HL-60 (cell line): ENCODE measurements around the gene KLC3.
"Not testable (repeated sequence)": the region's sequence is repeated elsewhere in the genome, so short reads cannot be mapped to it uniquely, and the experiment has no call there.

Experiments used
- DNase-seq, 2 experiments: peaks; one replicate each; pipeline ENCODE4 v3.0.0-alpha.2; 2010 to 2020; ENCODE audit warnings: low read depth in 1 of 2, low spot score in 1 of 2
- H3K27ac ChIP-seq: fragments of 250-450 bp; sonication (Bioruptor Pico); replicated peaks from 2 replicates; pipeline ENCODE4 v1.5.1; 2020; ENCODE audit warnings: mild to moderate bottlenecking, moderate library complexity
- H3K27me3 ChIP-seq: fragments of 250-450 bp; sonication (Bioruptor Pico); 2 replicates; pipeline ENCODE4 v1.5.1; 2021; ENCODE audit warnings: mild to moderate bottlenecking, moderate library complexity; ENCODE audit not compliant: insufficient read depth, poor library complexity, severe bottlenecking
- H3K4me3 ChIP-seq: replicated peaks from 2 replicates; pipeline ENCODE4 v1.5.1; 2011; ENCODE audit warnings: mild to moderate bottlenecking, control low read depth, low read length; ENCODE audit not compliant: insufficient read depth
- CTCF ChIP-seq: IDR thresholded peaks from one replicate; pipeline ENCODE4 v1.5.1; 2011; ENCODE audit warnings: low read length, control low read depth, inconsistent platforms; ENCODE audit not compliant: insufficient read depth
- GABPA ChIP-seq: IDR thresholded peaks from 2 replicates; pipeline ENCODE4 v1.6.1; 2012; ENCODE audit warnings: low read depth
- POLR2AphosphoS5 ChIP-seq: IDR thresholded peaks from 2 replicates; pipeline ENCODE4 v1.6.1; 2012; ENCODE audit warnings: low read depth
- REST ChIP-seq: IDR thresholded peaks from 2 replicates; pipeline ENCODE4 v1.6.1; 2012; ENCODE audit warnings: low read depth; ENCODE audit not compliant: insufficient replicate concordance
- SPI1 ChIP-seq: IDR thresholded peaks from 2 replicates; pipeline ENCODE4 v1.6.1; 2012; ENCODE audit warnings: low read depth, mild to moderate bottlenecking, borderline replicate concordance

Gene KLC3

GRCh38 chr19:45331411-45331810 lies 9.1 kb upstream of the KLC3 start:
- TF ChIP-seq REST: no peak
- no peak for TF ChIP-seq POLR2AphosphoS5
- TF ChIP-seq CTCF: no peak
- TF ChIP-seq SPI1: no peak
- no peak for TF ChIP-seq GABPA
- no peak overlapping the region for H3K4me3 ChIP-seq
- no peak overlapping the region for H3K27ac ChIP-seq
- no peak for DNase-seq
- no peaks in the 10 kb centered on the region for H3K27me3 ChIP-seq

- Histone ChIP-seq H3K4me3 (no peak overlapping the region), H3K27me3 (no peaks in the 10 kb centered on the region), H3K27ac (no peak overlapping the region)
- TF ChIP-seq CTCF (no peak), GABPA (no peak), SPI1 (no peak), POLR2AphosphoS5 (no peak), REST (no peak)
- no peak for DNase-seq
These were observed 6.8 kb upstream of the KLC3 start for GRCh38 chr19:45333609-45334303.

- not testable (repeated sequence) for H3K4me3 ChIP-seq, H3K27ac ChIP-seq, H3K27me3 ChIP-seq, DNase-seq
These were observed 5.7 kb upstream of the KLC3 start for GRCh38 chr19:45334881-45335280.

- H3K27me3 ChIP-seq: no peaks in the 10 kb centered on the region
- no peak overlapping the region for H3K4me3 ChIP-seq
- DNase-seq: no peak
- H3K27ac ChIP-seq: no peak overlapping the region
- TF ChIP-seq SPI1: no peak
- no peak for TF ChIP-seq GABPA
- no peak for TF ChIP-seq REST
- no peak for TF ChIP-seq POLR2AphosphoS5
- no peak for TF ChIP-seq CTCF
These were observed 3.8 kb upstream of the KLC3 start for GRCh38 chr19:45336696-45337251.
